Measurements from ENCODE around the gene PRICKLE2. TPM values are rescaled to one million over a fixed set of nuclear protein-coding genes. Genes with fewer than 3 reads are reported as not detected.

The PRICKLE2 gene
- total RNA-seq, 1 donor from 2014 or later, result 37.2 TPM

DNA sequence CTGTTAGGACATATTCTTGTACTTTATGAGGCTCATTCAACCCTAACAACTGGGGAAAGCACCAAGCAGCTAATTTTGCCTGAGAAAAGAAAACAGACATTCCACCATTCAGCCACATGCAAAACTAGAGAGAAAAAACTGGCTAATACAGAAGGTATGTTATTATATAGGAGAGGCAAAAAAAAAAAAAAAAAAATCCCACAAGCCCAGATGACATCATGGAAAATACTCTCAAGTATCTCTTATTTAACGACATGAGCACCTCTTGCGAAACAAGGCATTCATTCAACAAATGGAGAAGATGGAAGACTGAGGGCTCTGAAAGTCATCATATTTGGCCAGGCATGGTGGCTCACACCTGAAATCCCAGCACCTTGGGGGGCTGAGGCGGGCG, 61.5 kb downstream of the PRICKLE2 start:
- Histone ChIP-seq H3K36me3 (peaks cover 9% of the 10 kb centered on the region), H3K27me3 (no peaks in the 10 kb centered on the region), H3K9me3 (no peaks in the 10 kb centered on the region), H3K4me1 (peaks cover 6% of the 10 kb centered on the region), H3K4me3 (no peak overlapping the region), H3K27ac (no peak overlapping the region)
- no peak for ATAC-seq
- TF ChIP-seq, protein P1, sequence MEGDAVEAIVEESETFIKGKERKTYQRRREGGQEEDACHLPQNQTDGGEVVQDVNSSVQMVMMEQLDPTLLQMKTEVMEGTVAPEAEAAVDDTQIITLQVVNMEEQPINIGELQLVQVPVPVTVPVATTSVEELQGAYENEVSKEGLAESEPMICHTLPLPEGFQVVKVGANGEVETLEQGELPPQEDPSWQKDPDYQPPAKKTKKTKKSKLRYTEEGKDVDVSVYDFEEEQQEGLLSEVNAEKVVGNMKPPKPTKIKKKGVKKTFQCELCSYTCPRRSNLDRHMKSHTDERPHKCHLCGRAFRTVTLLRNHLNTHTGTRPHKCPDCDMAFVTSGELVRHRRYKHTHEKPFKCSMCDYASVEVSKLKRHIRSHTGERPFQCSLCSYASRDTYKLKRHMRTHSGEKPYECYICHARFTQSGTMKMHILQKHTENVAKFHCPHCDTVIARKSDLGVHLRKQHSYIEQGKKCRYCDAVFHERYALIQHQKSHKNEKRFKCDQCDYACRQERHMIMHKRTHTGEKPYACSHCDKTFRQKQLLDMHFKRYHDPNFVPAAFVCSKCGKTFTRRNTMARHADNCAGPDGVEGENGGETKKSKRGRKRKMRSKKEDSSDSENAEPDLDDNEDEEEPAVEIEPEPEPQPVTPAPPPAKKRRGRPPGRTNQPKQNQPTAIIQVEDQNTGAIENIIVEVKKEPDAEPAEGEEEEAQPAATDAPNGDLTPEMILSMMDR (IDR thresholded peaks at IDR 0.05), result no peak
- intact Hi-C loops (cut with DNase I), result no loop called here
- no peak for DNase-seq

DNA sequence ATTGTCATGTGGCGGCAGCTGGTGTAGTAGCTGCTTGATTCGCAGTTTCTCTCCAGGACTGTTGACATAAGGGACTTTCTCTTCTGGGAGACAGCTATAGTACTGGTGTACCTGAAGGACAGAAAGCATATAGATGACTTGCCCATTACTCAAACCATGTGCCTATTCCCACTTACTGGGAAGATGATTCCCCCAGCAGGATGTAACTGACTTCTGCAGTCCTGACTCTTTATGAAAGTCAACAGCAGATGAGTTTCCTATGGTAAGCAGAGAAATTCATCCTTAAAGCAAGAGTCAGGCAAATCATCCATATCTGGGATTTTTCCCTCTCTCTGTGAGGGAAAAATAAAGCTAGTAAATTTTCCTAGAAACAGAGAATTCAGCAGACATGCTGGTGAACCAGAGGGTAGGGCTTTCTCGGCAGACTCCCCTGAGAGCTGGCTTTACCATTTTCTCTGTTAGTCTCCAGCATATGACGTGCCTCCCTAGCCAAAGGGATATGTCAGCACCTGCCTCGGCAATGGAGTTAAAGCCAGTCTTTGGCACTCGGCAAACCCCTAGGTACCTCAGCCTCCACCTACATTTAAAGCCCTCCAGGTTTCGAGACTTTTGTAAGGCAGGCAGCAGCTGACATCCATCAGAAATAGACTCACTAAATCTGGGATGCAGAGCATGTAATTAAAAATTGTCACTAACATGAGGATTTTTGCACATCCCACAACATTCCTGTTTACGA, 62.1 kb downstream of the PRICKLE2 start:
- Histone ChIP-seq H3K4me1 (peaks cover 6% of the 10 kb centered on the region), H3K27me3 (no peaks in the 10 kb centered on the region), H3K9me3 (no peaks in the 10 kb centered on the region), H3K4me3 (no peak overlapping the region), H3K27ac (no peak overlapping the region), H3K36me3 (peaks cover 9% of the 10 kb centered on the region)
- intact Hi-C loops (cut with DNase I), result no loop called here
- TF ChIP-seq, protein P1 (IDR thresholded peaks at IDR 0.05), result no peak
- no peak for DNase-seq
- ATAC-seq, result no peak

DNA sequence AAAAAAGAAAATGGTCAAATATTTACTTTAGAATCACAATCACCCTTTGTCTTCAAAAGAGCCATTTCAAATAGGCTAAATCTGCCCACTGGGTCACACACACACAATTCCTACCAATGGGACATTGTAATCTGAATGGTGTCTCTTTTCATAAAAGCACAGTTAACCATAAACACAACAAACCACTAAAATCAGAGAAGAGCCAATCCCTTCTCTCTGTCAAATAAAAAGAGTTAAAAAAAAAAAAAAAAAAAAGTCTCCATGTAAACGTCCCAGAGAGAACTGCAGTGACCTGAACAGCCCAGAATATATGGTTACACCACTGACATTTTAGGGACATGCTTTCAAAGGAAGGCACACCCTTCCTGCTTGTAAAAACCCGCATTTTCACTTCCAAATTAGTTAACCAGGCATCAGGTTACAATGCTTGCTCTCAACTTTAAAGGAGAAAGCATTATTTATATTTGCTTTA, 63.7 kb downstream of the PRICKLE2 start:
- H3K27ac ChIP-seq, result peak overlapping the region; percentile 39
- no peaks in the 10 kb centered on the region for H3K27me3 ChIP-seq
- H3K36me3 ChIP-seq, result peaks cover 17% of the 10 kb centered on the region
- no peak for ATAC-seq
- TF ChIP-seq, protein P1 (IDR thresholded peaks at IDR 0.05), result no peak
- no peaks in the 10 kb centered on the region for H3K9me3 ChIP-seq
- peaks cover 6% of the 10 kb centered on the region for H3K4me1 ChIP-seq
- no peak overlapping the region for H3K4me3 ChIP-seq
- no peak for DNase-seq
- intact Hi-C loops (cut with DNase I), result no loop called here

DNA sequence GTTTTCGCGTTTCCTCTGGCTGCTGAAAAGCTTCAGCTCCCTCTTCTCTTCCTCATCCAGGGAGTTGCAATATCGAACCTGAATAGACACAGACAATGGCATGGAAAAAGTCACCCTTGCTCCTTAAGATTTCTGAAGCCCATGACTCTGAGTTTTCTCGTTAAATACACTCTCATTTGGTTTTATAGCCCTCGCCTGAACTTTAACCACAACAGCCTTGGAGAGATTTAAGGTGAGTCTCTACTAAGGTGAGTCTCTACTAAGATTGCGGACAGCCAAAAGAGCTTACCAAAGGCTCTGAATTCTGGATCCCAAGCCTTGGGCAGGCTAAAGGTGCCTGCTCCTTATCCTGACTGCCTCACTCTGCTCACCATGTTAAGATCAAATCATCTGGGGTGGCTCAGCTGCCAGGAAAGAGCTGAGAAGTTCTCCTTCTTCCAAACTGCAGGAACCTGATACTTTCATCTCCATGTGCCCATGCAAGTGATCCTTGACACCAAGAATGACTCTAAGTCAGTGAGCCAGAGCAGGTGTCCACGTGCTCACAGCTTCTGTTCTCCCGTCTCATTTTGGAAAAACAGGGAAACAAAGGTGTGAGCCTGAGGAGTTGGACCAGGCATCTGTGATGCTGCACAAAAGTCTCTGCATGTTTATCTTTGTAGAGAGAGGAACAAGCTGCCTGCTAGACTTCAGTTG, 65.1 kb downstream of the PRICKLE2 start:
- DNase-seq, result no peak
- H3K36me3 ChIP-seq, result peaks cover 22% of the 10 kb centered on the region
- intact Hi-C loops (cut with DNase I), result no loop called here
- ATAC-seq, result no peak
- no peak overlapping the region for H3K4me3 ChIP-seq
- no peak overlapping the region for H3K27ac ChIP-seq
- H3K9me3 ChIP-seq, result no peaks in the 10 kb centered on the region
- no peaks in the 10 kb centered on the region for H3K27me3 ChIP-seq
- TF ChIP-seq, protein P1 (IDR thresholded peaks at IDR 0.05), result no peak
- H3K4me1 ChIP-seq, result peaks cover 6% of the 10 kb centered on the region

DNA sequence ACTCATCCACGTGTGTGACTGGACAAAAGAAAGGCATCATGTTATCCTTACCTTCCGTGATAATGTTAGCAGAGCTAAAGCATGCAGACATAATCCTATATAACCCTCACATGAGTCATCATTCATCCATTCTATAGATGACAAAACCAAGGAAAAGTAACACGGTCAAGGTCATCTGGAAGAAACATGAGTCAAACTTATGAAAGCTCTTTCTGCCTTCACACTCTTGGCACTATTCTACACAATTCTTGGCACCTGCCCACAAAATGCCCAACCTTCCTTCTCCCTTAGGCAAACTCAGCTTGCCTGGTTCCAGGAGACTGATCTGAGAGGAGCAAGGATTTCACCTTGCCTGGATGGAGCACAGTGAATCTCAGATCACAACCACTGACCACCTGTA, 66.9 kb downstream of the PRICKLE2 start:
- intact Hi-C loops (cut with DNase I), result no loop called here
- DNase-seq (no peak), ATAC-seq (no peak)
- TF ChIP-seq, protein P1 (IDR thresholded peaks at IDR 0.05), result no peak
- Histone ChIP-seq H3K4me3 (no peak overlapping the region), H3K36me3 (peaks cover 22% of the 10 kb centered on the region), H3K27ac (no peak overlapping the region), H3K4me1 (peaks cover 6% of the 10 kb centered on the region), H3K9me3 (no peaks in the 10 kb centered on the region), H3K27me3 (no peaks in the 10 kb centered on the region)
